Stimulated activated CD4-positive, alpha-beta T cell treated with anti-CD3 and anti-CD28 coated beads, Interleukin-4, amount 100 ng/mL, for 1 hour (primary cell): ENCODE measurements around the gene IGF2BP3.

Experiments
- DNase-seq: peaks from one replicate; pipeline ENCODE4 v3.0.0-alpha.2; 2020

IGF2BP3 gene

DNA sequence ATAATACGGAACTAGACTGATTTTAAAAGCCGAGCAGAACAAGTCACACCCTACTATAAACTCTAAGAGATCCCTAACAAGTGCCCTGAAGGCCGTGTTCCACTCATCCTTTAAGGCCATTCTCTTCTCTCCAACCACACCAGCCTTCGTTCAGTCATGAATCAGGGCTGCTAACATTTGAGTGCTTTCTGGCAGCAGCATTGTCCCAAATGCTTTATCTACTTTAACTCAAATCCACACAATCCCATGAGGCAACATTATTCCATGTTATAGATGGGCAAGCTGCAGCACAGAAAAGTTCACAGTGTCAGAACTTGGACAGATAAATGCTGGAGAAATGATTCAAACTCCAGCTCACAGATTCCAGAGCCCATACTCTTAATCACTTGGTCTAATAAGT, 97.7 kb downstream of the IGF2BP3 start:
- DNase-seq = no peak

DNA sequence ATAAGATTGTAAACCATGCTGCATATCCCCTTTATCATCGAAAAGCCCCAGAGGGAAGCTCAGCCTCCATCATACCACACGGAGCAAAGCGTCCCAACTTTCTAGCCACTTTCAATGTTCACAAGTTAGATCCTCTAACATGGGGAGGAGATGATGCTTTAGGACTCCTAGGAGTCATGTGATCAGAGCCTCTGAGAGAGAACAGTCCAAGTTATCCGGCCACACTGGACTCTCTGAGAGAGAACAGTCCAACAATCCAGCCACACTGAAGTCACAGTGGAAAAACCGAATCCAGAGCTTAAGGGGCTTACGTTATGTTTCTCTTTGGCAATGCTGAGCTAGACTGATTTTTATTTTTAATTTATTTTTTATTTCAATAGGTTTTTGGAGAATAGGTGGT, 98.6 kb downstream of the IGF2BP3 start:
- no peak for DNase-seq

GRCh38 chr7:23369695-23370404, 100.4 kb downstream of the IGF2BP3 start:
- DNase-seq = no peak

DNA sequence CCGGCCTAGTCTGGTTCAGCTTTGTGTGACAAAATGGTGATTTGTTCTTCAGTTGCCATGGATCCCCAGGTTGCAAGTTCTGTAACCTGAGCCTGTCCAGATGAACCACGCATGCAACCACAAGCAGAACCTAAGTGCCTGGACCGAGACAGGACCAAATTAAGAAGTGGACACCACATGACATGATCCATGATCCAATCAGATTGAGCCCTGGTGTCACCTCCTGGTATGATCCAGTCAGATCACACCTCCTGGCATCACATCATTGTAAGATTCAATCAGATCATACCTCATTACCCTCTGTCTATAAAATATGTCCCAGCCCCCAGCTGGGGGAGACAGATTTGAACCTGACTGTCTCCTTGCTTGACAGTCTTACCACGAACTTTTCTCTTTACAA, 101.2 kb downstream of the IGF2BP3 start:
- DNase-seq = no peak

DNA sequence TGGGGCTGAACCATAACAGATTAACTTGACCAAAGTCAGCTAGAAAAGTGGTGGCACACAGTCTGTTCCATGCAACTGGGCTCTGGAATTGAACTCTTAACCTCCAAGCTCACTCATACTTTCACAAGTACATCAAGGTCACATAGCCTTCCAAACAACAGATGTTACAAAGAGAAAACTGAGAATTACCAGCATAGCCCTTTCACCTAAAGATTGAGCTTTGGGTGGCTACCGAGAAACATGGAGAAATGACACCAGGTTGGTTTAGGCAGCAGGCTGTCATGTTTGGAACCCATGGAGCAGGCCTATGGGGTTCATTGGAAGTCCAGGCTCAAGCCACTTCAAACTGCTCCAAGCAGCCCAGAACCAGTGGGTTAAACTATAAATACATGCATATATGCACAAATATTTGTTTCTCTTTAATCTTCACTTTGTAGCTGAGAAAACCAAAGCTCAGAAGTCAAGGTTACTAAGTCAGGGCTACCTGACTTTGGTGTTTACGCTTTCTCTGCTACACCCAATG, 112.1 kb downstream of the IGF2BP3 start:
- DNase-seq = no peak

- DNase-seq = no peak
These were observed 112.8 kb downstream of the IGF2BP3 start for GRCh38 chr7:23357190-23358093.

- DNase-seq = no peak
These were observed 113.6 kb downstream of the IGF2BP3 start for GRCh38 chr7:23356726-23357125.

DNA sequence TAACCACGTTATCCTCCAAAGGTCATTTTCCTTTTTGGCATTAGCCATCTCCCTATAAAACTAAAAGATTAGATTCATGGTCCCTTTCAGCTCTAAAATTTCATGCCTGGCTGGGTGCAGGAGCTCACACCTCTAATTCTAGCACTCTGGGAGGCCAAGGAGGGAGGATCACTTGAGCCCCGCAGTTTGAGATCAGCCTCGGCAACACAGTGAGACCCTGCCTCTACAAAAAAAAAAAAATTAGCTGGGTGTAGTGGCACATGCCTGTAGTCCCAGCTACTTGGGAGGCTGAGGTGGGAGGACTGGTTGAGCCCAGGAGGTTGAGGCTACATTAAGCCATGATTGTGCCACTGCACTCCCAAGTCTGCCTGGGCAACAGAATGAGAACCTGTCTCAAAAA, 114.1 kb downstream of the IGF2BP3 start:
- no peak for DNase-seq

DNA sequence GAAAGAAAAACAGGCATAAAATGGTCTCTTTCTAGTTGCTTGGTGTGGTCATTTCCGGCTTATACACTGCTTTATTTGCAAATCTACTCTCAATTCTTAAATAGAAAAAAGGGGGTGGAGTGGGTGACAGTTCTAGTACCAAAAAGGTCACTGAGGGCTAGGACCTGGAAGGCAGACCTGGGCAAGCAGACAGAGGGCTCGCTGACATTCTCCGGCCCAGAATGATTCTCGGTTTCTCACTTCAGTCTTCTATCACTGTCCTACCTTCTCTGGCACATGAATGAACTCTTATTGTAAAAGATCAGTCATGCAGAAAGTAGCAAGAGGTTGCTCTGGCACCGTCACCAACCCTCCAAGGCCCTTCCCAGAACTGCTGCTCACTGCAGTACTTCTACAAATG, 117.1 kb downstream of the IGF2BP3 start:
- DNase-seq = no peak

GRCh38 chr7:23350466-23350865, 119.8 kb downstream of the IGF2BP3 start:
- DNase-seq = no peak

- DNase-seq = no peak
These were observed 120.7 kb downstream of the IGF2BP3 start for GRCh38 chr7:23349484-23350157.

GRCh38 chr7:23347682-23348180, 122.6 kb downstream of the IGF2BP3 start:
- no peak for DNase-seq

DNA sequence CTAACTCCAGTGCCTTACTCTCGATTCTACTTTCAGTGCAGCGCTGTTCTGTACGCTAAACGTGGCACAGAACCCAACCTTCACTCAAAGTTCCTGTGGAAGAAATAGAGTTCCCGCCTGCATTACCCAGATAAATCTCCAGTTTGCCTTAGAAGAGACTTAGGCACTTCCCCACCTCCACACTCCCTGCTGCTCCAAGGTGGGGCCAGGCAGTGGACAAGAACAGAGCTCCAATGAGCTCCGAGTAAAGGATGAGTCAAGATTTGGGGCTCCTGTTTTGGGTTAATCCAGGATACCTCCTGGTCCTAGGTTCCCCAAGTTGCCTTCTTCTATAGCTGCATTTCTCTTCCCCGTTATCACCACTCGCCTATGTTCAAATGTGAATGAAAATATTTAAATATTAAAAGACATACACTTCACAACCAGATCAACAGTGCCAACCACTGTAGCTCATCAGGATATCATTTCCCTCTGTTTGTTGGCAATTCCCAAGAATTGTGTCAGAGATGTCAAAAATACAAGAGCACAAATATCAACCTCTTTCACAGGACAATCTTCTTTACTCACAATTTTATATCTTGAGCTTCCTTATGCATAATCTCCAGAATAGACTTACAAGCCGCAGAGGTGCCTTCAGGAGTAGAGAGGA, 123.1 kb downstream of the IGF2BP3 start:
- no peak for DNase-seq

- no peak for DNase-seq
These were observed 124.0 kb downstream of the IGF2BP3 start for GRCh38 chr7:23346316-23346715.

DNA sequence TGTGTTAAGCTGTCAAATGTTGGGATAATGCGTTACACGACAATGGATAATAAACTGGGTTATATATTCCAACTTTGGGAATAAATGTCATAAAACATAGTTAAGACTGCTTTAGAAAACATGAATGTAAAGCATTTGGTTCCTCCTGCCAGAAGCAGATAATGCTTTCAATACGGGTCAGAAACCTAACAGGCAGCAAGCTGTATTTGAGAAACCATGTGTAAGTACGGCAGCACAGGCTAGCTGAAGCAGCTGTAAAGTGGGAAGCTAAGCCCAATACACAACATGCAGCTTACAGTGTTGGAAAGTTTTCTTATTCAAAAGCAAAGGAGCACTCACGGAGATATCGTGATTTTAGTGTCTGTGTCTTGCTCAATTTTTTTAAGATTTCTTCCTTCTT, 124.7 kb downstream of the IGF2BP3 start:
- DNase-seq = no peak

DNA sequence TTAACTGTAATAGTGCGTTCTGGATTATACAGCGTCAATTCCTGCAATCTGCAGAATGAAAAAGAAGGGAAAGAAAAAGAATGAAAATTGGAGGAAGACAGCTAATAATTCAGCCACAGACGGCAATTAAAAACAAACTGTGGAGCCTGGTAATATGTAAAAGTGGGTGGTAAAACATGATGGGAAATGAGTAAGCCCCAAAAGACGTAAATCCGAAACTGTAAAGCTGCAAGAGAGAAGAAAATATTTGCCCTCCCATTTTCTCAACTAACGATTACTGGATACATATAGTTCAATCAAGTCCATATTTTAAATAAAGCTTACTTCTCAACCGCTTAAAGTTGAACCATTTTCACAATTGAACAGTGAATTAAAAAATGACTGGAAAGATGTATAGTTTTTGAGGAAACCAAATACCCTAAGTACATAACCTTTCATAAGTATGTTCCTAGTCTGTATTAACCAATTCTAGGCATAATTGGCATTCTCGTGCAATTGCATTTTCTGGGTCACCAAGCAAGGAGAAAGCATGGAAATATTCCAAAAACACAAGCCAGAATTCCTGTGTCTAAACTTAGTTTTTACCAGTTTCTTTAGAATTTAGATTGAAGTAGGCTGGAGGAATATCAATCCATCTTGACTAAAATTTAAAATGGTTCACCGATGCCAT, 126.3 kb downstream of the IGF2BP3 start:
- no peak for DNase-seq

DNA sequence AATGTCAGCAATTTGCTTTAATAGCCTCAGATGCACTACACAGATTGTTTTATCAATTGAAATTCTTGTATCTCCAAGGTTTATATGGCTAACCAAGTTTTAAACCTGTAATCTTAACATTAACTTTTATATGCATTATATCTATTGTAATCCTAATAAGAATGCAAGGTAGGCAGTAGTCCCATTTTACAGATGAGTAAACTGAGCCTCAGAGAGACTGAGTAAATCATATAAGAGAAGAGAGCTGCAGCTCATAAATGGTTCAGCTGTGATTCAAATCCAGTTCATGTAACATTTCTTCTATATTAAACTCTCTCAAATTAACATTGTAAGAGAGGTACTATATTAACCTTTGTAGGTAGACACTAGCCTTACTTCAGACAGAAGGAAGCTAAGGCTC, 127.2 kb downstream of the IGF2BP3 start:
- DNase-seq = no peak

DNA sequence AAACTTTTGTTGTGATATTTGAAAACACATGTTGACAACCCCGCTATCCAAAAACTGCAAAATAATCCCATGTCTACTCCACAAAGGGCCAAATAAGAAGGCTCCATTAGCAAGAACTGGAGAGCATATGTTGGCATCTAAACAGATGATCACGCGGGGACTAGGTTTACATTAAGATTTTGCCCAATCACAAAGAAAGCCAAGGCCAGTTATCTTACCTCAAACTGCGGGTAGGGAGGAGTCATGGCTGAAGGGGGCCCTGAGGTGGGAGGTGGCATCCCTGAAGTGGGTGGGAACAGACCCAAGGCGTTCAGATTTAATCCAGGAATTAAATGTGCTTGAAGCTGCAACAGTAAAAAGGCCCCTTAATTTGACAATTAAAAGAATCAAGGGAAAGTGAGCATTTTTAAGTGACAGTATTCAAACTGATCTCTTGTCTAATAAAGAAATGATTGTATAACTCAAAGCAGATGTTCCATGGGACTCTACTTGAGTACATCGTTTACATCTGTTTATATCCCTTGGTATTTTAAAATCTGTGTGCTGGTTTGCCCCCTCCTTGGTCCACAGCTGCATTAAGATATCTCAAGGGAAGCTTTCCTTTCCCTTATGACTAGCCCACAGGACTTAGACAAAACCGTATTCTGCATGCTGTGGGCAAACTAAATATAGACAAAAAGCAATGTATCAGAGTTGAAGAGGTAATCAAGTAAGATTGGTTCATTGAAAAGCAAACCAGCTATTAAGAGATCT, 128.3 kb downstream of the IGF2BP3 start:
- DNase-seq = no peak

- no peak for DNase-seq
These were observed 131.4 kb downstream of the IGF2BP3 start for GRCh38 chr7:23338863-23339262.

- no peak for DNase-seq
These were observed 131.9 kb downstream of the IGF2BP3 start for GRCh38 chr7:23338439-23338838.

GRCh38 chr7:23337374-23337773, 132.9 kb downstream of the IGF2BP3 start:
- DNase-seq = no peak
